Hippocampal formation (tissue), 2 donors: ENCODE data around the gene HRG.
"Not testable (repeated sequence)": the region's sequence is repeated elsewhere in the genome, so short reads cannot be mapped to it uniquely, and the experiment has no call there.

ENCODE experiments used
- DNase-seq, 2 donors: peaks; one replicate each; lab custom pipeline; 2025; lab: John Stamatoyannopoulos, UW

HRG gene

GRCh38 chr3:186679151-186679550 lies 13.3 kb downstream of the HRG start:
- DNase-seq, result no peak

- DNase-seq, result no peak
These were observed 15.1 kb downstream of the HRG start for GRCh38 chr3:186680869-186681268.

- no peak for DNase-seq
These were observed 17.0 kb downstream of the HRG start for GRCh38 chr3:186682812-186683211.

- no peak for DNase-seq
These were observed 18.2 kb downstream of the HRG start for GRCh38 chr3:186683979-186684378.

- not testable (repeated sequence) for DNase-seq
These were observed 20.7 kb downstream of the HRG start for GRCh38 chr3:186686475-186686874.

GRCh38 chr3:186687120-186687651 lies 21.4 kb downstream of the HRG start:
- no peak for DNase-seq

GRCh38 chr3:186690304-186690703 lies 24.5 kb downstream of the HRG start:
- not testable (repeated sequence) for DNase-seq

GRCh38 chr3:186691676-186692075 lies 25.9 kb downstream of the HRG start:
- no peak for DNase-seq

- no peak for DNase-seq
These were observed 28.0 kb downstream of the HRG start for GRCh38 chr3:186693843-186694242.

GRCh38 chr3:186694288-186695032 lies 28.6 kb downstream of the HRG start:
- no peak for DNase-seq

- no peak for DNase-seq
These were observed 30.7 kb downstream of the HRG start for GRCh38 chr3:186696522-186696921.

GRCh38 chr3:186697510-186697909 lies 31.7 kb downstream of the HRG start:
- DNase-seq, result no peak

GRCh38 chr3:186700267-186700666 lies 34.5 kb downstream of the HRG start:
- DNase-seq, result no peak

- not testable (repeated sequence) for DNase-seq
These were observed 36.6 kb downstream of the HRG start for GRCh38 chr3:186702451-186702850.

GRCh38 chr3:186705882-186706780 lies 40.3 kb downstream of the HRG start:
- no peak for DNase-seq

GRCh38 chr3:186708983-186709679 lies 43.3 kb downstream of the HRG start:
- DNase-seq, result no peak

GRCh38 chr3:186710694-186711093 lies 44.9 kb downstream of the HRG start:
- not testable (repeated sequence) for DNase-seq

- DNase-seq, result no peak
These were observed 47.7 kb downstream of the HRG start for GRCh38 chr3:186713499-186713898.

GRCh38 chr3:186717039-186717457 lies 51.2 kb downstream of the HRG start, which contains the start of gene KNG1:
Gene KNG1 (plus strand): TSS chr3:186717359. CDS start chr3:186717543, 184 bp downstream.
- DNase-seq, result no peak

- no peak for DNase-seq
These were observed 54.3 kb downstream of the HRG start for GRCh38 chr3:186719945-186720739.

- no peak for DNase-seq
These were observed 56.6 kb downstream of the HRG start for GRCh38 chr3:186722457-186722856.
